ENCODE results near the gene EHBP1. TPM values are rescaled to one million over a fixed set of nuclear protein-coding genes. Genes with fewer than 3 reads are reported as not detected.

Gene EHBP1
- total and polyA plus RNA-seq, 2 donors (not counting 3 experiments of a cell fraction or from before 2014, with no cell fraction given), result 8.4 to 34.8 TPM

DNA sequence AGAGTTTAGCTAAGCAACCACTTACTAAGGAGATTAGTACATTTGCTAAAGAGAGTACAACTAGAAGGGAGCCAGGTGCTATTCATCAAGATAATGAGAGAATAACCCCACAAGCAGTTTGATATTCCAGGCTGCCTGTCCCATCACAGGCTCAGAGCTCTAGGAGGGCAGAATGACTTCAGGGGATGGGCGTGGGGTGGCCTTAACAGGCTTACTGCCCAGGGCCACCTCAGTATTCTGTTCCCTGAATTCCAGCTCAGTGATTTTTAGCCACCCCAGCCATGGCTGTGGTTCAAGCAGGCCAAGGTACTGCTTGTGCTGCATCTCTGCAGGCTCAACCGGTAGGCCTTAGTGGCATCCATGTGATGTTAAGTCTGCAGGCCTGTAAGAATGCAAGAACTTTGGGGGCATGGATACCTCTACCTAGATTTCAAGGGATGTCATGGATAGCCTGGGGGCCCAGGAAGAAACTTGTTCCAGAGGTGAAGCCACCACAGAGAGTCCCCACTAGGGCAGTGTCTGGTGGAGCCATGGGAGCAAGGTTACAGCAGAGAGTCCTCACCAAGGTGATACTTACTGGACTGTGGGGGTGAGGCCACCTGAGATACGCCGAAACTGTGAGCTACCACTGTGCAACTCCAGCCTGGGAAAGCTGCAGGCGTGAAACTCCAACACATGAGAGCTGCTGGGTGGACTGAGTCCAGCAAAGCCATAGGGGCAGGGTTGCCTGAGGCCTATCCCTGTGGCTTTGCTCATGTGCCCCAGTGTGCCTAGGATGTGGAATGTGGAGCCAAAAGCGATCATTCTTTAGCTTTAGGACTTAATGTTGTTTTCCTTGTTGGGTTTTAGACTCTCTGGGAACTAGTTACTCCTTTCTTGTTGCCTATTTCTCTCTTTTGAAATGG, 107.7 kb downstream of the EHBP1 start:
- peaks cover 5% of the 10 kb centered on the region for H3K4me1 ChIP-seq (ENCODE audit: control insufficient read depth, extremely low read depth, insufficient read depth, low read length)
- ChIA-PET CTCF (interaction anchor here (0.6 kb wide), 1 partner anchor 19 kb away, joined by 4 read pairs; no protein-coding TSS in a partner anchor), POLR2A (no interaction called here)
- no peak for DNase-seq (ENCODE audit: low read depth, low spot score)
- H3K9me3 ChIP-seq (replicated peaks; ENCODE audit: control insufficient read depth, insufficient read depth, low read length), result no peaks in the 10 kb centered on the region
- H4K20me1 ChIP-seq (replicated peaks; ENCODE audit: control insufficient read depth, extremely low read depth, insufficient read depth, low read length), result no peaks in the 10 kb centered on the region
- H3K9me1 ChIP-seq (replicated peaks; ENCODE audit: control insufficient read depth, extremely low read depth, insufficient read depth, low read length), result no peaks in the 10 kb centered on the region
- no peak overlapping the region for H3K4me2 ChIP-seq (ENCODE audit: insufficient read depth, low read length)
- intact Hi-C loops (cut with micrococcal nuclease) (no loop called here), dilution Hi-C loops (cut with MboI; ENCODE audit: extremely low pct_ligation_motif_present, low sequenced_read_pairs) (no loop called here)
- H3K27ac ChIP-seq (ENCODE audit: insufficient read depth, low read depth, low read length), result no peak overlapping the region
- no peak overlapping the region for H3K9ac ChIP-seq (replicated peaks; ENCODE audit: extremely low read depth, insufficient read depth, low read length)
- no peaks in the 10 kb centered on the region for H3K36me3 ChIP-seq (ENCODE audit: control insufficient read depth in 2 of 2, extremely low read depth in 1 of 2, insufficient read depth in 2 of 2, low read length in 2 of 2)
- no peak for FAIRE-seq
- TF ChIP-seq FOS (IDR thresholded peaks at IDR 0.05; ENCODE audit: borderline replicate concordance, insufficient read depth, low read length), result no peak
- no peak for TF ChIP-seq POLR2AphosphoS5 (IDR thresholded peaks at IDR 0.05; ENCODE audit: insufficient read depth, low read depth, low read length)
- TF ChIP-seq, protein P1, sequence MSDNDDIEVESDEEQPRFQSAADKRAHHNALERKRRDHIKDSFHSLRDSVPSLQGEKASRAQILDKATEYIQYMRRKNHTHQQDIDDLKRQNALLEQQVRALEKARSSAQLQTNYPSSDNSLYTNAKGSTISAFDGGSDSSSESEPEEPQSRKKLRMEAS (IDR thresholded peaks at IDR 0.05; ENCODE audit: insufficient read depth, insufficient read length), result no peak
- no peak for TF ChIP-seq JUN (IDR thresholded peaks at IDR 0.05; ENCODE audit: borderline replicate concordance, insufficient read depth, insufficient read length, low read depth)
- no peak for TF ChIP-seq POLR2A (IDR thresholded peaks at IDR 0.05; ENCODE audit: low read depth, low read length)
- TF ChIP-seq, protein P2, sequence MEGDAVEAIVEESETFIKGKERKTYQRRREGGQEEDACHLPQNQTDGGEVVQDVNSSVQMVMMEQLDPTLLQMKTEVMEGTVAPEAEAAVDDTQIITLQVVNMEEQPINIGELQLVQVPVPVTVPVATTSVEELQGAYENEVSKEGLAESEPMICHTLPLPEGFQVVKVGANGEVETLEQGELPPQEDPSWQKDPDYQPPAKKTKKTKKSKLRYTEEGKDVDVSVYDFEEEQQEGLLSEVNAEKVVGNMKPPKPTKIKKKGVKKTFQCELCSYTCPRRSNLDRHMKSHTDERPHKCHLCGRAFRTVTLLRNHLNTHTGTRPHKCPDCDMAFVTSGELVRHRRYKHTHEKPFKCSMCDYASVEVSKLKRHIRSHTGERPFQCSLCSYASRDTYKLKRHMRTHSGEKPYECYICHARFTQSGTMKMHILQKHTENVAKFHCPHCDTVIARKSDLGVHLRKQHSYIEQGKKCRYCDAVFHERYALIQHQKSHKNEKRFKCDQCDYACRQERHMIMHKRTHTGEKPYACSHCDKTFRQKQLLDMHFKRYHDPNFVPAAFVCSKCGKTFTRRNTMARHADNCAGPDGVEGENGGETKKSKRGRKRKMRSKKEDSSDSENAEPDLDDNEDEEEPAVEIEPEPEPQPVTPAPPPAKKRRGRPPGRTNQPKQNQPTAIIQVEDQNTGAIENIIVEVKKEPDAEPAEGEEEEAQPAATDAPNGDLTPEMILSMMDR (IDR thresholded peaks at IDR 0.05; ENCODE audit: extremely low read depth in 1 of 2, insufficient read depth in 1 of 2, low read depth in 1 of 2, low read length in 2 of 2), result no peak
- TF ChIP-seq GATA2 (IDR thresholded peaks at IDR 0.05; ENCODE audit: insufficient read depth, insufficient read length, low read depth, low read length), result no peak
- TF ChIP-seq EZH2 (IDR thresholded peaks at IDR 0.05; ENCODE audit: borderline replicate concordance, low read depth, low read length, severe bottlenecking), result no peak
- no peak for TF ChIP-seq MYC (IDR thresholded peaks at IDR 0.05; ENCODE audit: low read depth, low read length)
- no peaks in the 10 kb centered on the region for H3K79me2 ChIP-seq (ENCODE audit: control insufficient read depth, insufficient read depth, low read length)
- BruUV-seq (replicated peaks), result no TSS peak
- no peak overlapping the region for H3K4me3 ChIP-seq (replicated peaks in 1 of 3; ENCODE audit: insufficient read depth in 1 of 3, low read depth in 1 of 3, low read length in 3 of 3)
- H3K27me3 ChIP-seq (ENCODE audit: control insufficient read depth in 2 of 2, insufficient read depth in 2 of 2, low read length in 2 of 2), result no peaks in the 10 kb centered on the region
- no peak overlapping the region for H2AFZ ChIP-seq (ENCODE audit: low read depth, low read length)
